ENCODE measurements around the gene GP1BB.

Gene GP1BB

GRCh38 chr22:19762568-19763457 is 39.5 kb downstream of the GP1BB start:
- no peak for TF ChIP-seq CTCF (IDR thresholded peaks at IDR 0.05; ENCODE audit: insufficient read depth, low read length, missing control alignments)
- no peak for DNase-seq (ENCODE audit: low read depth, low spot score)
- ChIA-PET POLR2A (interaction anchor here (0.5 to 1.0 kb wide), 2 partner anchors 14 to 34 kb away, joined by 3 to 4 read pairs; no protein-coding TSS in a partner anchor), CTCF (interaction anchor here (1.0 to 2.0 kb wide), 4 partner anchors 9 to 147 kb away, joined by 3 to 5 read pairs (median 4); no protein-coding TSS in a partner anchor)
- peak overlapping the region; percentile 38 for H3K4me3 ChIP-seq (ENCODE audit: low read depth, low read length)

- no peak for DNase-seq (ENCODE audit: low read depth, low spot score)
- ChIA-PET POLR2A (interaction anchor here (1.0 kb wide), 1 partner anchor 13 kb away, joined by 4 read pairs; no protein-coding TSS in a partner anchor), CTCF (interaction anchor here (1.0 to 2.0 kb wide), 7 partner anchors 8 to 147 kb away, joined by 3 to 5 read pairs (median 3); no protein-coding TSS in a partner anchor)
- no peak for TF ChIP-seq CTCF (IDR thresholded peaks at IDR 0.05; ENCODE audit: insufficient read depth, low read length, missing control alignments)
- H3K4me3 ChIP-seq (ENCODE audit: low read depth, low read length): no peak overlapping the region
Measured at GRCh38 chr22:19763458-19764298, 40.3 kb downstream of the GP1BB start.

DNA sequence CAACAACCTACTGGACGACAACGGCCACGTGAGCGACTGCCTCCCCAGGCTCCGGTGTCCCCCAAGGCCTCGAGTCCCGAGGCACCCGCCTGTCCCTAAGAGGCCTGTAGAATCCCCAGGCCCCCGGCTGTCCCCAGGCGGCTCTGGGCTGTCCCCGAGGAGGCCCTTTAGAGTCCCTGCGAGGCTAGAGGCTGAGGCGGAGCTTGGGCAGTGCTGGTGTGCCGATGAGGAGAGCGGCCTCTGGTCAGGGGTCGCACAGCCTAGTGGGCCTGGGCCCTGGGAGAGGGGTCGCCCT is 40.9 kb downstream of the GP1BB start:
- ChIA-PET POLR2A (no interaction called here), CTCF (interaction anchor here (1.1 to 2.0 kb wide), 4 partner anchors 10 to 34 kb away, joined by 3 to 5 read pairs (median 4); no protein-coding TSS in a partner anchor)
- no peak overlapping the region for H3K4me3 ChIP-seq (ENCODE audit: low read depth, low read length)
- TF ChIP-seq CTCF (IDR thresholded peaks at IDR 0.05; ENCODE audit: insufficient read depth, low read length, missing control alignments): no peak
- DNase-seq (ENCODE audit: low read depth, low spot score): no peak

DNA sequence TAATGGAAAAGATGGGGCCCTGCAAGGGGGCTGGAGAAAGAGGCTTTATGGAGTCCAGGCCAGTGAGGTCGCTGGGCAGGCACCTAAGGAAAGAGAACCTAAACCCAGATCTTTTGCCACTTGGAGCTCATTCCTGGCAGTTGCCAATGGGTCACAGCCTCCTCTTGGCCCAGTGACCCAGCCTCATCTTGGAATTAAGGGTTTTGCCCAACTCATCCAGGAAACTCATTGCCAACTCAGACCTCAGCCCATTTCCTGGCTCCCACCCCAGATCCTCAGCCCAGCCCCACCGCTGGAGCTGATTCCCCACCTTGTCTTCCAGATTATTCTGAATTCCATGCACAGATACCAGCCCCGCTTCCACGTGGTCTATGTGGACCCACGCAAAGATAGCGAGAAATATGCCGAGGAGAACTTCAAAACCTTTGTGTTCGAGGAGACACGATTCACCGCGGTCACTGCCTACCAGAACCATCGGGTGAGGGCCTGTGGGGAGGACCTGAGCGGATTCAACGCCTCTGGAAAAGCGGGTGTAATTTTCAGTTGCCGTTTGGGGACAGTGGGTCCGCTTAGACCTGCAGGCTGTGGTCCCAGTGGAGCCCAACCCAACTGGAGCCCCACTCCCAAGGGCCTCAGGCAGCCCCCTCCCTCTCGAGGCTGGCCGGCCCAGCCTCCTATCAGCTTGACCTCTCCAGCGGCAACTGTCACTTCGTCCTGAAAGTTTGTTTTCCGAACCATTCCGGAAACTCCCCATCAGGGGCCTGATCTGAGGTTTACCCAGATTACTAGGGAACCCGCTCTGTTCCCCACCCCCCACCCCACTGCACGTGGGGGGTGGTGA is 41.5 kb downstream of the GP1BB start:
- ChIA-PET POLR2A (no interaction called here), CTCF (interaction anchor here (1.1 to 2.0 kb wide), 4 partner anchors 11 to 34 kb away, joined by 3 to 5 read pairs (median 4); no protein-coding TSS in a partner anchor)
- TF ChIP-seq CTCF (IDR thresholded peaks at IDR 0.05; ENCODE audit: insufficient read depth, low read length, missing control alignments): no peak
- no peak overlapping the region for H3K4me3 ChIP-seq (ENCODE audit: low read depth, low read length)
- no peak for DNase-seq (ENCODE audit: low read depth, low spot score)

DNA sequence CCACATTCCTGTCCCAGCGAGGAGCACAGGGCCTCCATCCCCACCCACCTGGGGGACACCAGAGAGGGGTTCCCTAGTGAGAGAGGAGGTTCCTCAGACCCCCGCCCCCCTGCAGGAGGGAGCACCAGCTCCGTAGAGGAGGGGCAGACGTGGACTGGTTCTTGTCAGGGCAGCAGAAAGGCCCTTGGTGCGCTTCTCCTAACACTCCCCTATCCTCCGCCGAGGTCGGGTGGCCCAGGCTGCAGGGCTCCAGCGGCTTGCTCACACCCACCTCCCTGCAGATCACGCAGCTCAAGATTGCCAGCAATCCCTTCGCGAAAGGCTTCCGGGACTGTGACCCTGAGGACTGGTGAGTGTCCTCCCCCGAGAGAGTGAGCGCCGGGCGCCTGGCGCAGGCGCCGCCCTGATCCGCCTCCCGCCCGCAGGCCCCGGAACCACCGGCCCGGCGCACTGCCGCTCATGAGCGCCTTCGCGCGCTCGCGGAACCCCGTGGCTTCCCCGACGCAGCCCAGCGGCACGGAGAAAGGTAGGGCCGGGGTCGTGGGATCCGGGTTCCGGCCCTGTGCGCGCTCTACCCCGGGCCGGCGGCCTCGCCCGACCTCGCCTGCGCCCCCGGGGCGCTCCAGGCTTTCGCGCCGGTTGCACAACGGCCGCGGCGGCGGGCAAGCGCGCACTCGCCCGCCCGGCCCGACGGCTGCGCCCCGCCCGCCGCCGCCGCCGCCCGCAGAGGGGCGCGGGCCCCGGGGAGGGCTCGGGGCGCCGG is 42.3 kb downstream of the GP1BB start:
- TF ChIP-seq CTCF (IDR thresholded peaks at IDR 0.05; ENCODE audit: insufficient read depth, low read length, missing control alignments): no peak
- POLR2A ChIA-PET: no interaction called here
- no peak overlapping the region for H3K4me3 ChIP-seq (ENCODE audit: low read depth, low read length)
- DNase-seq (ENCODE audit: low read depth, low spot score): no peak
- CTCF ChIA-PET: no interaction called here
